Glutamatergic neuron (in vitro differentiated cells): ENCODE measurements around the gene HSD11B1L. TPM values are rescaled to one million over a fixed set of nuclear protein-coding genes. Genes with fewer than 3 reads are reported as not detected.
A peak's percentile ranks its signal among the peaks of the same experiment; 100 is the strongest.

ENCODE experiments used
- DNase-seq: peaks from one replicate; pipeline ENCODE4 v3.0.0; 2022
- H3K27ac Mint-ChIP-seq: one replicate; pipeline ENCODE4 v1.8.0; 2020; ENCODE audit warnings: mild to moderate bottlenecking, mixed read lengths, inconsistent platforms; ENCODE audit not compliant: unreplicated experiment
- H3K27me3 Mint-ChIP-seq: one replicate; pipeline ENCODE4 v1.8.0; 2020; ENCODE audit warnings: mild to moderate bottlenecking, moderate library complexity, mixed read lengths, inconsistent platforms; ENCODE audit not compliant: unreplicated experiment
- H3K36me3 Mint-ChIP-seq: one replicate; pipeline ENCODE4 v1.8.0; 2020; ENCODE audit warnings: mild to moderate bottlenecking, mixed read lengths, inconsistent platforms; ENCODE audit not compliant: unreplicated experiment
- H3K4me1 Mint-ChIP-seq: one replicate; pipeline ENCODE4 v1.8.0; 2020; ENCODE audit warnings: mild to moderate bottlenecking, low read depth, mixed read lengths, inconsistent platforms; ENCODE audit not compliant: unreplicated experiment
- H3K4me3 Mint-ChIP-seq: one replicate; pipeline ENCODE4 v1.8.0; 2020; ENCODE audit warnings: mild to moderate bottlenecking, mixed read lengths, inconsistent platforms; ENCODE audit not compliant: unreplicated experiment
- H3K9me3 Mint-ChIP-seq: one replicate; pipeline ENCODE4 v1.8.0; 2020; ENCODE audit warnings: mild to moderate bottlenecking, moderate library complexity, mixed read lengths, inconsistent platforms; ENCODE audit not compliant: unreplicated experiment
- CTCF ChIP-seq: fragments of 200-600 bp; sonication (generic); IDR thresholded peaks from one replicate; pipeline ENCODE4 v1.5.0; 2021; ENCODE audit not compliant: partially characterized antibody, unreplicated experiment
- total RNA-seq: library from RNA; stranded (reverse); fragmentation: NEBNext Ultra II Directional; extraction: Animal tissue kit (Norgen Biotek cat#: 25700); gene quantifications from one replicate; pipeline ENCODE4 v1.2.1, GENCODE V29; 2021; ENCODE audit not compliant: unreplicated experiment

HSD11B1L gene
- total RNA-seq, 1 donor from 2014 or later = 64.4 TPM

GRCh38 chr19:5676772-5677105 lies 4.1 kb upstream of the HSD11B1L start:
- Mint-ChIP-seq H3K4me3 (peak overlapping the region; percentile 40), H3K9me3 (peaks cover 21% of the 10 kb centered on the region)
- peak; percentile 60 for DNase-seq

GRCh38 chr19:5677136-5677535 lies 3.7 kb upstream of the HSD11B1L start:
- Mint-ChIP-seq H3K27ac (no peak overlapping the region), H3K27me3 (peaks cover 19% of the 10 kb centered on the region), H3K36me3 (peaks cover 5% of the 10 kb centered on the region), H3K4me3 (no peak overlapping the region), H3K4me1 (peaks cover 16% of the 10 kb centered on the region), H3K9me3 (peaks cover 21% of the 10 kb centered on the region)
- DNase-seq = no peak
- no peak for TF ChIP-seq CTCF

More at GRCh38 chr19:5676772-5677105, 4.1 kb upstream of the HSD11B1L start:
- no peak for TF ChIP-seq CTCF
- Mint-ChIP-seq H3K27me3 (peaks cover 16% of the 10 kb centered on the region), H3K27ac (peak overlapping the region; percentile 75), H3K4me1 (peaks cover 16% of the 10 kb centered on the region), H3K36me3 (peaks cover 7% of the 10 kb centered on the region)

- Mint-ChIP-seq H3K4me3 (no peak overlapping the region), H3K9me3 (peaks cover 21% of the 10 kb centered on the region), H3K36me3 (peaks cover 5% of the 10 kb centered on the region), H3K4me1 (peaks cover 16% of the 10 kb centered on the region), H3K27me3 (peaks cover 19% of the 10 kb centered on the region), H3K27ac (no peak overlapping the region)
- TF ChIP-seq CTCF = no peak
- DNase-seq = no peak
These were observed 3.2 kb upstream of the HSD11B1L start for GRCh38 chr19:5677580-5677979.

- no peak for DNase-seq
- Mint-ChIP-seq H3K36me3 (peaks cover 5% of the 10 kb centered on the region), H3K4me3 (no peak overlapping the region), H3K27ac (no peak overlapping the region), H3K4me1 (peaks cover 18% of the 10 kb centered on the region), H3K27me3 (peaks cover 19% of the 10 kb centered on the region), H3K9me3 (peaks cover 19% of the 10 kb centered on the region)
- no peak for TF ChIP-seq CTCF
These were observed 2.6 kb upstream of the HSD11B1L start for GRCh38 chr19:5678071-5678718.

- peaks cover 20% of the 10 kb centered on the region for H3K9me3 Mint-ChIP-seq
- H3K36me3 Mint-ChIP-seq = peaks cover 5% of the 10 kb centered on the region
- peaks cover 19% of the 10 kb centered on the region for H3K4me1 Mint-ChIP-seq
- H3K27ac Mint-ChIP-seq = peak overlapping the region; percentile 96
- no peak for DNase-seq
- peak overlapping the region; percentile 98 for H3K4me3 Mint-ChIP-seq
- peaks cover 19% of the 10 kb centered on the region for H3K27me3 Mint-ChIP-seq
- no peak for TF ChIP-seq CTCF
These were observed 1.3 kb upstream of the HSD11B1L start for GRCh38 chr19:5679289-5680083.
